ENCODE measurements around the gene CCL16. TPM values are rescaled to one million over a fixed set of nuclear protein-coding genes. Genes with fewer than 3 reads are reported as not detected.

The CCL16 gene
- total and polyA plus RNA-seq, 2 of the 4 experiments (the other 2 are of a cell fraction), result not detected

GRCh38 chr17:35973333-35974260, 7.7 kb downstream of the CCL16 start:
- no peaks in the 10 kb centered on the region for H3K79me1 ChIP-seq (ENCODE audit: low read depth in 1 of 2, low read length in 2 of 2)
- ChIA-PET POLR2A (ENCODE audit: unreplicated experiment) (no interaction called here), CTCF (interaction anchor here (1.3 kb wide), 1 partner anchor 510 kb away, joined by 3 read pairs; no protein-coding TSS in a partner anchor)
- H3K4me3 ChIP-seq (ENCODE audit: insufficient read depth, low read depth, low read length), result no peak overlapping the region
- no peaks in the 10 kb centered on the region for H4K20me1 ChIP-seq (ENCODE audit: insufficient read depth, low read length)
- H3K14ac ChIP-seq (replicated peaks; ENCODE audit: low read depth, low read length), result no peak overlapping the region
- H2AFZ ChIP-seq (replicated peaks; ENCODE audit: low read length, poor library complexity), result peak overlapping the region; percentile 47
- TF ChIP-seq FOS (IDR thresholded peaks at IDR 0.05; ENCODE audit: low read depth, low read length) (no peak), CHD1 (IDR thresholded peaks at IDR 0.05; ENCODE audit: low read depth, low read length) (no peak), POLR2A (IDR thresholded peaks at IDR 0.05; ENCODE audit: low read depth, low read length) (no peak), SMC3 (IDR thresholded peaks at IDR 0.05; ENCODE audit: low read depth, low read length) (no peak), MXI1 (IDR thresholded peaks at IDR 0.05; ENCODE audit: borderline replicate concordance, low read depth, low read length) (no peak)
- H3K27me3 ChIP-seq (ENCODE audit: control insufficient read depth, insufficient read depth, low read length), result peaks cover 3% of the 10 kb centered on the region; the same call in 1 of the 2 replicates
- H3K4me1 ChIP-seq (ENCODE audit: control insufficient read depth, insufficient read depth, low read length), result peaks cover 6% of the 10 kb centered on the region
- no peak overlapping the region for H3K4me2 ChIP-seq (ENCODE audit: low read depth, low read length)
- H3K27ac ChIP-seq (ENCODE audit: insufficient read depth, low read length), result no peak overlapping the region
- dilution Hi-C loops (cut with HindIII; ENCODE audit: low sequenced_read_pairs, unreplicated experiment) (no loop called here), in situ Hi-C loops (cut with MboI; ENCODE audit: low sequenced_read_pairs) (loop anchor here (5.0 kb wide), 1 partner anchor 174 kb away; no protein-coding TSS in a partner anchor), intact Hi-C loops (cut with micrococcal nuclease) (no loop called here)
- no TSS peak for BruUV-seq (replicated peaks)
- no peak overlapping the region for H4K91ac ChIP-seq (ENCODE audit: insufficient read depth, low read depth, low read length)
- H2BK120ac ChIP-seq (ENCODE audit: low read depth, low read length), result no peak overlapping the region
- H3K4ac ChIP-seq (ENCODE audit: low read depth, low read length), result no peak overlapping the region
- peak; percentile 56 for ATAC-seq (ENCODE audit: low read depth)
- peak; percentile 32 for DNase-seq
- H4K5ac ChIP-seq (ENCODE audit: low read depth, low read length), result no peak overlapping the region
- H2BK20ac ChIP-seq (ENCODE audit: low read depth, low read length), result no peak overlapping the region
- H3K9ac ChIP-seq (ENCODE audit: low read depth, low read length), result no peak overlapping the region
- H3K9me1 ChIP-seq (ENCODE audit: insufficient read depth, low read length), result no peaks in the 10 kb centered on the region; the same call in 1 of the 2 replicates
- H2AK9ac ChIP-seq (replicated peaks; ENCODE audit: low read depth, low read length, poor library complexity), result no peak overlapping the region
- no peak overlapping the region for H4K8ac ChIP-seq (ENCODE audit: low read depth in 2 of 2, low read length in 2 of 2)
- H3K9me3 ChIP-seq (ENCODE audit: control insufficient read depth, insufficient read depth, low read length), result no peaks in the 10 kb centered on the region
- H3K36me3 ChIP-seq (ENCODE audit: control insufficient read depth, insufficient read depth, low read length), result no peaks in the 10 kb centered on the region
- H3K56ac ChIP-seq (ENCODE audit: extremely low read depth, insufficient read depth, low read length), result no peak overlapping the region
- H3K18ac ChIP-seq (ENCODE audit: low read depth, low read length), result no peak overlapping the region
- H2BK5ac ChIP-seq (ENCODE audit: low read depth, low read length, poor library complexity, severe bottlenecking), result no peak overlapping the region
- WGBS, 2 experiments (ENCODE audit: extremely low coverage in 2 of 2, insufficient read length in 1 of 2), result 0% methylated on average over 1 of the region's 10 CpGs; no CpG with 5 or more reads in 1 of the 2 experiments
- H2BK15ac ChIP-seq (ENCODE audit: low read depth, low read length), result no peak overlapping the region
- no peak overlapping the region for H3K23ac ChIP-seq (ENCODE audit: low read depth, low read length)
- H2AK5ac ChIP-seq (ENCODE audit: low read depth, low read length), result no peak overlapping the region
